Islet precursor cell (in vitro differentiated cells): ENCODE results near the gene S1PR4.
"Not testable (repeated sequence)": the region's sequence is repeated elsewhere in the genome, so short reads cannot be mapped to it uniquely, and the experiment has no call there.

Experiments used
- DNase-seq: peaks from one replicate; pipeline ENCODE4 v3.0.0-alpha.2; 2018

Gene S1PR4

DNA sequence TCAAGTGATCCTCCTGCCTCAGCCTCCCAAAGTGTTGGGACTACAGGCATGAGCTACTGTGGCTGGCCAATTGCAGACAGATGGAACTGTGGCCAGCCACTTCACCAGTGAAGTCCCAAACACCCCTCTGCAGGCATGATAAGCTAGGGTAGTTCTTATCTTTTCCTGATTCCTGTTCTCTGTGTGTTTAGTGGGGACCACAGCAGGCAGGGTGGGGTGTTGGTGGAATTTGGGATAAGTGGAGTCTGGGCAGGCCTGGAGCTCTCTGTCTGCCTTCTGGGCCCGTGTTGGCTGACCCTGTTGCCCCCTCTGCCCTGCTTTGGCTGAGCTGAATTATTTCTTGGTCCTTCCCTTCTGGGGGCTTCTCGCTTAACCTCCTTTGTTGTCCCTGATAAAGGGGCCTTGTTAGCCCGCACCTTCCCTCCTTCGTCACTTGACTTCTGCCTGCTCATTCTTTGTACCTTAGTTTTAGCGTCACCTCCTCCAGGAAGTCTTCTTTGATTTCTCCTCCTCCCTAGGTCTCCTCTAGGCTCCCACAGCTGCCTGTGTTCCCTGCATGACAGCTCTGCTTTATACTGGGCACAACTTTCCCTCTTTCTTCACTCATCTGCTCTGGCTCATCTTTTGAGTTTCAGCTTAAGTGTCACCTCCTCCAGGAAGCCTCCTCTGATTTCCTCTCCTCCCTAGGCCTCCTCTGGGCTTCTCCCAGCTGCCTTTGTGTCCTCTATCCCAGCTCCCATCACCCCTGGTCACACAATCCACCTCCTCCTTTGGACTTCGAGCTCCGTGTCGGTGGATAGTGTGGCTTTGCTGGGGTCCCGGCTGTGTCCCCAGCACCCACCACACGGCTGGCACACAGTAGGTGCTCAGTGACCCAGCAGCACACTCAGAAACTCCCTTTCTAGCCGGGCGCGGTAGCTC lies 5.4 kb downstream of the S1PR4 start:
- DNase-seq = no peak

DNA sequence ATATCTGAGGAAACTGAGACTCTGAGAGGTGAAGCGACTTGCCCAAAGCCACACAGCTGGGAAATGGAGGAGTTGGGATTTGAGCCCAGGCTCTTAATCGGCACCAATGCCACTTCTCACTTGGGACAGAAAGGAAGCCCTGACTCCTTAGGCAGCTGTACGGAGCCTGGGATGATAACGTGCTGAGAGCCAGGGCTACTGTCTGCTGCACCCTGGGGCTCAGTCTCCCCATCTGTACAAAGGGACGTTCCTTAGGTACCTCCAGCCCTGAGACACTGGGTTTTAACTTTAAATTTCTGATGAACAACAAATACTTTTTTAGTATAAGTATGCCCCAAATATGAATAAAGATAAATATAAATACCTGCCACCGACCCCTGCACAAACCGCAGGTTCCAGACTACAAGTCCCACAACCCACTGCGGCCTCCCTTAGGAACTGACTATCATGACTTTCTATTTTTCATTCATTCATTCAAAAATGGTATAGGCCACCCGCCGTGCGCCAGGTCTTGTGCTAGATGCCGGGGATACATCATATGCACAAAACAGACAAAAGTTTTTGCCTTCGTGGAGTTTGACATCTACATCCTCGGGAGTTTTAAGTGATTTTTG lies 6.4 kb downstream of the S1PR4 start:
- DNase-seq = peak; percentile 76

DNA sequence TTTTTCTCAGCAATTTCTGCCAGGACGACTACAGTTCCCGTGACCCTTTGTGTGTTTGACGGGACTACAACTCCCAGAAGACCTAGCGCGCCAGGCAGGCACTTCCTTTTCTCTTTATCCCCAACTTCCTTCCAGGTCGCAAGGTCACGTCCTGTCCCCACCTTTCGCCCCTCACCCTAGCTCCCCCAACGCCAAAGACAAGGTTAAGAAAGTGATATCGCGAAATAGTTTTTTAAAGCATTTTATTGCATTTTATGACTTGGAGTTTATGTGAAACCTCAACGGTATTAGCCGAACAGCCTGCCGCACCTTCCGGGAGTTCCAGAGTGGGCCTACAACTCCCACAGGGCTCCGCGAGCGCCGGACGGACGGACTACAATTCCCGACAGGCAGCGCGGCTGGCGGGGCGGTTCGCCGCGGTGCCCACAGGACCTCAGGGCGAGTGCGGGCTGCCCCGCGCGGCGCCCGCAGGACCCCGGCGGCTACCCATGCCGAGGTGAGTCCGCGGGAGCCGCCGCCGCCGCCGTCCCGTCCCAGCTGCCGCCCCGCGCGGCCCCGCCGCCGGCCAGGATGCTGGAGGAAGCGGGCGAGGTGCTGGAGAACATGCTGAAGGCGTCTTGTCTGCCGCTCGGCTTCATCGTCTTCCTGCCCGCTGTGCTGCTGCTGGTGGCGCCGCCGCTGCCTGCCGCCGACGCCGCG lies 7.0 kb downstream of the S1PR4 start, which contains the start of gene NCLN:
NCLN (plus strand) TSS at position 470 of the 699 bp plus-strand sequence; CDS start at position 571, 101 bp downstream.
- DNase-seq = peak; percentile 96

DNA sequence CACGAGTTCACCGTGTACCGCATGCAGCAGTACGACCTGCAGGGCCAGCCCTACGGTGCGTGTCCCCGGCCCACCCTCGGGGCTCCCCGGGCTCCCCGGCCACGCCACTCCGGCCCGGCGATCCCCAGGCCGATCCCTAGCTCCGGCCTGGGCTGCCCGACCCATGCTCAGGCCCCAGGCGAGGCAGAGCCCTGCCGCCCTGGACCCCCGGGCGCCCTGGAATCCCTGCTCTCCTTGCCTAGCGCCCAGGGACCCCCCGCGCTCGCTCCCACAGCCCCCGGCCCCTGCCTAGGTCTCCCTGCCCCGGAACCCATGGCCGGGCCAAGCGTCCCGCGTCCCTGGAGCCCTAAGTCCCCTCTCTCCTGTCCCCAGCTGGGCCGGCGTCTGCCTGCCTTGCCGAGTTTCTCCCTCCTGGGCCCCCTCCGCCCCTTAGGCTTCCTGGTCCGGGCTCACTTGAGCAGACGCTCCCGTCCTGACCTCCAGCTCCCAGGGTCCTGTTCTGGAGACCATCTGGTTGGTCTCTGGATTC lies 7.7 kb downstream of the S1PR4 start:
- DNase-seq = no peak

DNA sequence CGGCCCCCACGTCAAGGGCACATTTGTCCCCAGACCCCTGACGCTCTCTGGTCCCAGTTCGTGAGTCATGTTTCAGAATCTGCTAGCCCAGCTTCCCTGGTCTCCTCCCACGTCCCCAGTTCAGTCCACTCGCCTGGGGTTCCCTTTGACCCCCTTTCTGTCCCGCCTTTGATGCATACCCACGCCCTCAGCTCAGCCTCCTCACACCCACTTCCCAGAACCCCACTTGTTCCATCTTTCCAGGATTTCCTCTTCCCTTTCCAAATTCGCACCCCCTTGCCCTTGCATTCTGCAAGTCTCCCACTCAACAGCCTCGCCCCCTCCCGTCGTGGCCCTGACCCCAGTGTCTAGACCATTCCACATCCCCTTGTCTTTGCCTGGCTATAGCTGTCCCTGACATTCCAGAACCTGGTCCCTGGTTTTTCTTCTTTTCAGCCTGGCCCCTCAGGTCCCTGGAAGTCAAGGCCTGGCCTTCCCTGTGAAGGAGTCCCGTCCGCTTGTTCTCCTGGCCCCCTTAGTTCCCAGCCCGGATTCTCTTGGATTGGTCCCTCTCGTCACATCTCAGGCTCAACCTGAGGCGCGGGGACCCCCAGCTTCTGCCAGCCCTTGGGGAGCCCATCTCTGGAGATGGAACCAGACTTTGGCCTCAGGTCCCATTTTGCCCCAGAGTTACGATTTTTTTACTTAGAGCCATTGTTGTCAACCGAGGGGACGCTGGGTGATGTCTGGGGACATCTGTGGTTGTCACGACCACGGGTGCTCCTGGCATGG lies 8.5 kb downstream of the S1PR4 start:
- DNase-seq = no peak

DNA sequence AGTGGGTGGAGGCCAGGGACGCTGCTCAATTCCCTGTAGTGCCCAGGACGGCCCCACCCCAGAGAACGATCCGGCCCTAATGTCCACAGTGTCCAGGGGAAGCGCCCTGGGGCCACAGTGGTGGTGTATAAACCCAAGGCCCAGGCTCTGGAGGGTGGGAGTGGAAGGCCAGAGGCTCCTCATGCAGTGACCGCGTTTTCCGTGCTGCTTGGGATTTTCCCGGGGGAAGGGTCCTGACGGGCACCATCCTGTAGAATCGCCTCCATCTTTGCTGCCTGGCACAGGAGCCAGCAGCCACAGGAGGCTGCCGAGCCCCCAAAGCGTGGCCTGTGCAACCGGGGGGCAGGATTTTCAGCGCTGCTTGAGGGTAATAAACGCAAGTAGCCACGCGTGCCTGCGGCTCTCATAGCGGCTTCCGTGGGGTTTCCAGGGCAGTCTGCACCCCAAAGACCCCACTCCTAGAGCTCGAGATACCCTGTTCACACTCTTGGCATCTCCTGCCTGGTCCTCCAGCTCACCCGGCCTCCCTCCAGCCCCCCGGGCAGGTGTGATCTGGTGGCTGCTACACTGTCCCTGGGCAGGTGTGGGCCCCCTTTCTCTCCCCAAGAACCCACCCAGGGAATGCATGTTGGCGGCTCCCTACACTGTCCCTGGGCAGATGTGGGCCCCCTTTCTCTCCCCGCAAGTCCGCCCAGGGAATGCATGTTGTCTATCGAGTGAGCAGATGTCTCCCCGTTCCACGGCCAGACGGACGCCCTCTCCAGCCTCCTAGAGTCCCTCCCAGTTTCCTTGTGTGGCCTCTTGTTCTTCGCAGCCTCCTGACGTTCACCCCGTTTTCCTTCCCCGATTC lies 9.3 kb downstream of the S1PR4 start:
- no peak for DNase-seq

DNA sequence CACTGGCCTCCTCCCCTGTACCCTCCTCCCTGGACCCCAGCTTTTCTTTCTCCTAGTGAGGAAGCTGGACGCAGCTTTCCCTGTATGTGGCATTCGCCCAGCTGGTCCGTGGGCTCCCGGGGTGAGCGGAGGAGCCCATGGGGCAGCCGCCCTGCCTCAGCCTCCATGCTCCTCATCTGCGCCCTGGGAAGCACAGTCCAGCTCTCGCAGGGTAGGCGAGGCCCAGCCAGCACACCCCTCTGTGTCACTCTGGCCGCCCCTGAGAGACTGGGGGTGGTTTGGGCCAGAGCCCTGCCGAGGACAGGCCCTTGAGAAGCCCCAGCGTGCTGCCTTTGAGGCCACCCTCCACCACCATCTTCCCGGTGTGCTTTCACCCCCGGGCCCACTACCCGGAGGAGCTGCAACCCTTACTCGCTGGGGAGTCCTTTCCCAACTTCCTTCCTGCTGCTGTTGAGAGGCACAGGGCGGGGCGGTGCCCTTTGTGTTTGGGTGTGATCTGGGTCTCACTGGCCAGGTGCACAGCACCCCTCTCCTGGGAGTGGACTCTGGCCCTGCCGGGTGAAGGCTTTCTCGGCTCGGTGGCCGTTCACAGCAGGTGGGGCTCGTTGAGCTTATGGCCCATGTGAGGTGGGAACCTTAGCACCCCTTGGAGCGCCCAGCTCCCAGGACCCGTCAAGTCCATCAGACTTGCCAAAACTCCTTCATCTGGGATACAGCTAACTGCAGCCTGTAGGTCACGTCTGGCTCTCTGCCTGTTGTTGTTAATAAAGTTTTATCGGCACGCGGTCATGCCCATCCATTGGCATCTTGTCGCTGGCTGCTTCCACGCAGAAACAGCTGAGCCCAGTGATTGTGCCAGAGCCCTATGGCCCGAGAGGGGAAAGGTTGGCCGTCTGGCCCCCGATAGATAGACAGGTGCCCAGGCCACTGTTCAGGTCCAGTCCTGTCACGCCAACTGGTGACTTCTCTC lies 10.3 kb downstream of the S1PR4 start:
- no peak for DNase-seq

DNA sequence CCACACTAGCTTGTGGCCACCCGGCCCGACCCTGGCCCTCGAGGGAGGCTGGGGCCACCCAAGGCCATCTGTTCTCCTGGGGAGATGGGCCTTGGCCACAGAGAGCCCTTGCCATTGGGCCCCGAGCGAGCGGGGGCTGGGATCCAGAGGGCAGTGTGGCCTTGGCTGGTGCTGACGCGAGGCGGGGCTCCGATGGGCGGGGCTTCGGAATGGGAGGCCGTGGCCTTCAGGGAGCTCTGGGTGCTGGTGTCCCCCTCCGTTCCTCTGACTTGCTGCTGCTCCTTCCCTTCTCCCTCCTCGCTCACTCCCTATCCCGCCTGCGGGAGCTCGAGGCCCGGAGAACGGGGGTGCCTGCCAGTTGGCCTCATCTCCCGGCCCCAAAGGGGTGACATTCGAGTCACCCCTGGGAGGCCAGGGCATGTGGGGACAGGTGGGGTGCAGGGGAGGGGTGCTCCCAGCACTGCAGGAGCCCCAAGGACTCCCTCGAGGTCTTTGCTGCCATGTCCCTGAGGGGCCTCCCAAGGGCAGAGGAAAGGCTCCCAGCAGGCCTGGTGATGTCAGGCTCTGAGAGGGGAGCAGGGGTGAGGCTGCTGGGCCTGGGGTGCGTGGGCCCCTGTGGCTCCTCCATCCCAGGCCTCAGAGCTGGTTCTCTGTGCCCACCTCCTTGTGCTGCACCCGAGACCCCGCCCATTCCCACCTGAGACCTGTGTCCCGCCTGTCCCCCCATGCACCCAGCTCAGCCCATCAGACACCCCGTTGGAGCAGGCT lies 11.3 kb downstream of the S1PR4 start:
- DNase-seq = no peak

DNA sequence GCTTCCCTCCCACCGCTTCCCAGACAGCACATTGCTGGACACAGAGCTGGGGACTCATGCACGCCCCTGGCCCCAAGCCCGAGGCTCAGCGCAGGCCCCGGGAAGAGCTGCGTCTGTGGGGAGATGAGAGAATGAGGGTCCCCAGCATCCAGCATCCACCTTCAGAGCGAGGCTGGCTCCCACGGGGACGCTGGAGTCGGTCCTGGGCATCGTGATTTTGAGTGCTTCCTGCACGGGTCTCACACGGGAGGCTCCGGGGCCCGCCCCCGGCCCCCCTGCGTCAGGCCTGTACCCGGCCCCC lies 11.9 kb downstream of the S1PR4 start:
- no peak for DNase-seq

DNA sequence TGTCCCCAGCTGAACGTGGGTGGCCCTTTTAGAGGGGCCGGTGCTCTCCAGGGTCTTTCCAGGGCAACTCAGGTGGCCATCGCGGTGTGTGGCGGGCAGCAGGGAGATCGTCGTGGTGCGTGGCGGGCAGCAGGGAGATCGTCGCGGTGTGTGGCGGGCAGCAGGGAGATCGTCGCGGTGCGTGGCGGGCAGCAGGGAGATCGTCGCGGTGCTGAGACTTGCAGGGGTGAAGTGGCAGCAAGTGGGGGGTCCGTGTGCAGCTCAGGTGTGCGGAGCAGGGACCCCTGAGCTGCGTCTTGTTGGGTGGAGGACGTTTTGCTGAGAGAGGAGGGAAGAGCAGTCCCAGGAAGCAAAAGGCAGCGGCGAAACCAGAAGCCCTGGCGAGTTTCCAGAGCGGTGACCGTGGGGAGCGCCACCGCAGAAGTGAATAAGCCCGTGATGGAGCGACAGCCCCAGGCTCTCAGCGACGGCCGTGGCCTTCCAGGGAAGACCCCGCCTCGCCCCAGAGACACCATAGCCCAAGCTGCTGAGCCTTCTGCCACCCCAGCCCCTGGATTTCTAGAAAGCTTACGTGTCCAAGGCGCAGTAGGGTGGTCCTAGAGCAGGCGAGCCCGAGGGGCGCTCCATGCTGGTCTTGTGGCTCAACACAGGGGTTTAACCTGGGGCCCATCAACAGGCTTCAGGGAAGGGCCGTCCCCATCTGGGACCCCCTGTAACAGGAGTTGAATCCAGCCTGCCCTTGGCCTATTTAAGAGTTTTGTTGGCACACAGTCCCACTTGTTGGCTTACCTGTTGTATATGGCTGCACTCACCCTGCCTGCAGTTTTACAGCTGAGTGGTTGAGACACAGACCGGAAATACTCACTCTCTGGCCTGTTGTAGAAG lies 12.6 kb downstream of the S1PR4 start:
- no peak for DNase-seq

DNA sequence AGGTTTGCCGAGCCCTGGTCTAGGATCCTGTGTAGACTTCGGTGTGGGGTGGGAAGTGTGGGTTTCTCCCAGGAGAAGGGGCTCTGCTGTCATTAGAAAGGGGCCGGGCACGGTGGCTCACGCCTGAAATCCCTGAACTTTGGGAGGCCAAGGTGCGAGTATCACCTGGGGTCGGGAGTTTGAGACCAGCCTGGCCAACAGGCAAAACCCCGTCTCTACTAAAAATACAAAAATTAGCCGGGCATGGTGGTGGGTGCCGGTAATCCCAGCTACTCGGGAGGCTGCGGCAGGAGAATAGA lies 13.2 kb downstream of the S1PR4 start:
- DNase-seq = not testable (repeated sequence)

DNA sequence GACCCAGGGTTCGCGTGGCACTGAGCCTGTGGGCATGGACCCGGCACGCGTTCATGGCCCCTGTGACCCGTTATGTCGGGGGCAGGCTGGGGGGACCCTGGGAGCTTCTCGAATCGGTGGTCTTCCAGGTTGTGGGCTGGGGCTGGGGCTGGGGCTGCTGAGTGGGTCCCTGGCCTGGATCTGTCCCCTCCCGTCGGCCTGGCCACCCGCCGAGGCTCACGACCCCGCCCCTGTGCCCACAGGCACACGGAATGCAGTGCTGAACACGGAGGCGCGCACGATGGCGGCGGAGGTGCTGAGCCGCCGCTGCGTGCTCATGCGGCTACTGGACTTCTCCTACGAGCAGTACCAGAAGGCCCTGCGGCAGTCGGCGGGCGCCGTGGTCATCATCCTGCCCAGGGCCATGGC lies 13.7 kb downstream of the S1PR4 start:
- no peak for DNase-seq

DNA sequence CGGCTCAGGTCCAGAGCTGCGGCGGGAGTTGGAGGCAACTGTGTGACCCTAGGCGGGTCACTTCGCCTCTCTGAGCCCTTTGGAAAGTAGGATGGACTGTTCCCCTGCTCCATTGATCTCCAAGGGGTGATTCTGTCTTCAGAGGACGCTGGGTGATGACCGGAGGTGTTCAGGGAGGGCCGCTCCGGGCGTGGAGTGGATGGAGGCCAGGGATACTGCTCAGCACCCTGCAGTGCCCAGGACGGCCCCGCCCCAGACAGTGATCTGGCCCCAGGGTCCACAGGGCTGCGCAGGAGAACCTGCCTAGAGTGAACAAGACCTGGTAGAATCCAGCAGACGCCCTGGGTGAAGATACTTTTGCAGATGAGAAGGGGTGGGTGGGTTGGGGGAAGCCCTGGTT lies 14.1 kb downstream of the S1PR4 start:
- no peak for DNase-seq

DNA sequence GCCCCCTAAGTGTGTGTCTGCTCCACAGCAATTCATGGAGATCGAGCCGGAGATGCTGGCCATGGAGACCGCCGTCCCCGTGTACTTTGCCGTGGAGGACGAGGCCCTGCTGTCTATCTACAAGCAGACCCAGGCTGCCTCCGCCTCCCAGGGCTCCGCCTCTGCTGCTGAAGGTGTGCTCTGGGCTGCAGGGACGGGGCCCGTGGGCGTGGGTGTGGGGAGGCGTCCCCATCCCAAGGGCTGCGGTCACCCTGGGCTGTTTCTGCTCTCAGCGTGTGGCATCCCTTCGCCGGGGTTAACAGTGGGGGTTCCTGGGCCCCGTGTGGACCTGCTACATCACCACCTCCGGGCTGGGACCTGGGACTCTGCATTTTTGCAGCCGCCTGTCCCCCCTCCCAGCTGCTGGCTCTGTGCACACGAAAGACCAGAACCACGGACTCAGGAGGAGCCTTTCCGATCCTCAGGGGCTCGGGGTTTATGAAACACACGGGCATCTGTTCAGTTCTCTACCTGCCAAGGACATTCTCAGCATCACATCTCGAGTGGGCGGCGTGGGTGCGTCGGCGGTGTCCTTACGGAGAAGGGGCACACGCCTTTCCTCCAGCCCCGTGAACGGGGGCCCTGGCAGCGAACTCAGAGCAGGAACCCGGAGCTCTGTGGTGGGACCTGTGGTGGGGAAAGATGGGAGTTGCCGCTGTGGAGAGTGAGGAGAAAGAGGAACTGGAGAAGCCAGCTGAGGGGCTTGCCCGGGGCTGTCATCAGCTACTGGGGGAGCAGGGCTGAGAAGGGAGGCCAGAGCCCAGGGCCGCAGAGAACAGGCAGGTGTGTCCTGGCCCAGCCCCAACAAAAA lies 14.9 kb downstream of the S1PR4 start:
- DNase-seq = no peak

DNA sequence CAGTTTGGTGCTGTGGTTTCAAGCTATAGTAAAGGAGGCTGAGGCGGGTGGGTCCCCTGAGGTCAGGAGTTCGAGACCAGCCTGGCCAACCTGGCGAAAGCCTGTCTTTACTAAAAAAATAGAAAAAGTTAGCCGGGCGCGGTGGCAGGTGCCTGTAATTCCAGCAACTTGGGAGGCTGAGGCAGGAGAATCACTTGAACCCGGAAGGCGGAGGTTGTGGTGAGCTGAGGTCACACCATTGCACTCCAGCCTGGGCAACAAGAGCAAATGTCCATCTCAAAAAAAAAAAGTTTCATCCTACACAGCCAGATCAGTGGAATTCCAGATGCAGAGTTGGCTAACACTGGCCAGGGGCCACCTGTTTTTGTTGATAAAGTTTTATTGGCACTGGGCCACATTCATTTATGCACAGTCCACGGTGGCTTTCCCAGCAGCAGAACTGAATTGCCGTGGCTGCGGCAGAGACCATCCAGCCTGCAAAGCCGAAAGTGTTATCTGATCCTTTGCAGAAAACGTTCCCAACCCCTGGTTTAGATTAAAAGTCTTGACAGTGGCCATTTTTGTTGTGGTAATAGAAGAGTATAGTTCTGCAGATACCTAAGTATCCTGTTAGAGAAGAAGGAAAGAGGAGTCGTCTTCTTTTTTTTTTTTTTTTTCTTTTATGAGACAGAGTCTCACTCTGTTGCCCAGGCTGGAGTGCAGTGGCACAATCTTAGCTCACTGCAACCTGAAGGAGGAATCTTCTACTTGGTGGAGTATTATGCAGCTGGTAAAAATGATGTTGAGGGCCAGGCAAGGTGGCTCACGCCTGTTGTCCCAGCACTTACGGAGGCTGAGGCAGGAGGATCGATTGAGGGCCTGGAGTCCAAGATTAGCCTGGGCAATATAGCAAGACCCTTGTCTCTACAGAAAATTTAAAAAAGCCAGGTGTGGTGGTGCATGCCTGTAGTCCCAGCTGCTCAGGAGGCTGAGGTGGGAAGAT lies 15.8 kb downstream of the S1PR4 start:
- DNase-seq = no peak

DNA sequence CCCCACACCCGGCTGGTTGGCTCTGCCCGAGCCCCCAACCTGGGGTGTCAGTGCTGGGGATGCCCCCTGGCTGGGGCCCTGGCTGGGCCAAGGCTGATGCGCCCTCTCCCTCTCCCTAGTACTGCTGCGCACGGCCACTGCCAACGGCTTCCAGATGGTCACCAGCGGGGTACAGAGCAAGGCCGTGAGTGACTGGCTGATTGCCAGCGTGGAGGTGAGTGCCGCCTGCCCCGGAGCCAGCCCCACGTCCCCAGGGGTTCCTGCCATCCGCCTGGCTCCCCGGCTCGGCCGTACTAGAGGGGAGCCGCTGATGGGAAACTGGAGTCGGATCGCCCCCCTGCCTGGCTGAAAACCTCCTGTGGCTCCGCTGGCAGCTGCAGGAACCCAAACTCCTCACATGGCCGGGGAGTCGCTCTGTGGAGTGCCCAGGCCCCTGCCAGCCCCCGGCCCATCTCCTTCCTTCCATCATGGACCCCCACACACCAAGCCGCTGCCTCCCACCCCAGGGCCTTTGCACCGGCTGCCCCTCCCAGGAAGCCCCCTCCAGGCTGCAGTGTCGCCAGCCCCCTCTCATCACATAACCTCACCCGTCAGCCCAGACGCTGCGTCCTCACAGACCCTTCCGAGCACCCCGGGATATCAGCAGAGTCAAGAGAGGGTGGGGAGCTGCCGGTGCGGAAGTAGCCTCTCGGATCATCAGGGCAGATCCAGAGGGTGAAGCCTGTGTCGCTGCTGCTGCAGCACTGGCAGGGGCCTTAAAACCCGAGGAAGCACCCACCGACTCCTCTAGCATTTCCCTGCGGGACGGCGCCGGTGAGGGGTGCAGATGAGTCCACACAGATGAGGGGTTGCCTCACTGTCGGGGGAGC lies 17.7 kb downstream of the S1PR4 start:
- no peak for DNase-seq
